KBM-7 (cell line): ENCODE data around the gene CDKN2A.

Experiments
- DNase-seq: peaks from one replicate; pipeline ENCODE4 v3.0.0-alpha.2; 2015
- in situ Hi-C: fragments of 300-500 bp; cut with MboI; formaldehyde crosslinking; loops from 2 replicates; pipeline ENCODE4 v1.14.3; 2020; ENCODE audit warnings: low sequenced_read_pairs, low pct_unique_long_range_greater_than_20kb, mixed read lengths

Gene CDKN2A

GRCh38 chr9:22008717-22009505, 14.7 kb upstream of the CDKN2A start, which contains the start of gene CDKN2B:
TSS of gene CDKN2B (minus strand) at chr9:22009305. CDS start at chr9:22008953, 352 bp downstream.
- peak; percentile 93 for DNase-seq
- in situ Hi-C loops: loop anchor here (25.0 kb wide), 1 partner anchor 197 kb away; the partner anchor contains the start of gene MTAP

- DNase-seq: no peak
- in situ Hi-C loops: loop anchor here (25.0 kb wide), 1 partner anchor 196 kb away; the partner anchor contains the start of gene MTAP
Observed at GRCh38 chr9:22008384-22008716, 14.2 kb upstream of the CDKN2A start.

- no peak for DNase-seq
- in situ Hi-C loops: loop anchor here (25.0 kb wide), 1 partner anchor 194 kb away; the partner anchor contains the start of gene MTAP
Observed at GRCh38 chr9:22005702-22006606, 11.8 kb upstream of the CDKN2A start.

GRCh38 chr9:22005021-22005701, 11.0 kb upstream of the CDKN2A start:
- DNase-seq: no peak
- in situ Hi-C loops: loop anchor here (25.0 kb wide), 1 partner anchor 193 kb away; the partner anchor contains the start of gene MTAP

GRCh38 chr9:22002038-22002437, 7.8 kb upstream of the CDKN2A start:
- in situ Hi-C loops: loop anchor here (25.0 kb wide), 1 partner anchor 190 kb away; the partner anchor contains the start of gene MTAP
- DNase-seq: no peak

GRCh38 chr9:21998026-21998425, 3.8 kb upstream of the CDKN2A start:
- in situ Hi-C loops: no loop called here
- DNase-seq: no peak

- in situ Hi-C loops: no loop called here
- DNase-seq: no peak
Observed at GRCh38 chr9:21997480-21997879, 3.3 kb upstream of the CDKN2A start.

- in situ Hi-C loops: no loop called here
- no peak for DNase-seq
Observed at GRCh38 chr9:21996858-21997257, 2.7 kb upstream of the CDKN2A start.

- in situ Hi-C loops: no loop called here
- peak; percentile 75 for DNase-seq
Observed at GRCh38 chr9:21996438-21996837, 2.2 kb upstream of the CDKN2A start.

GRCh38 chr9:21995666-21996398, 1.6 kb upstream of the CDKN2A start:
- in situ Hi-C loops: no loop called here
- peak; percentile 67 for DNase-seq

- in situ Hi-C loops: no loop called here
- peak; percentile 94 for DNase-seq
Observed at GRCh38 chr9:21995006-21995665, 944 bp upstream of the CDKN2A start.

- in situ Hi-C loops: no loop called here
- DNase-seq: peak; percentile 90
Observed at GRCh38 chr9:21994556-21995005, 389 bp upstream of the CDKN2A start, which contains the start of gene CDKN2B-AS1. TSS of gene CDKN2B-AS1 (plus strand) at chr9:21994791.

GRCh38 chr9:21993007-21993406, 1.2 kb downstream of the CDKN2A start:
- in situ Hi-C loops: no loop called here
- DNase-seq: no peak

- DNase-seq: peak; percentile 47
- in situ Hi-C loops: no loop called here
Observed at GRCh38 chr9:21991072-21991959, 2.9 kb downstream of the CDKN2A start.

GRCh38 chr9:21989440-21990189, 4.6 kb downstream of the CDKN2A start:
- in situ Hi-C loops: no loop called here
- DNase-seq: no peak
